Epithelial cell of prostate (primary cell): ENCODE data around the gene TANK.
A peak's percentile ranks its signal among the peaks of the same experiment; 100 is the strongest.
"Not testable (repeated sequence)": the region's sequence is repeated elsewhere in the genome, so short reads cannot be mapped to it uniquely, and the experiment has no call there.

Experiments
- DNase-seq: peaks from one replicate; pipeline ENCODE4 v3.0.0-alpha.2; 2011; ENCODE audit warnings: low read depth, low spot score
- H3K27ac ChIP-seq: fragments of 450-650 bp; 2 replicates; pipeline ENCODE4 v1.5.1; 2017; ENCODE audit warnings: mild to moderate bottlenecking

The TANK gene

DNA sequence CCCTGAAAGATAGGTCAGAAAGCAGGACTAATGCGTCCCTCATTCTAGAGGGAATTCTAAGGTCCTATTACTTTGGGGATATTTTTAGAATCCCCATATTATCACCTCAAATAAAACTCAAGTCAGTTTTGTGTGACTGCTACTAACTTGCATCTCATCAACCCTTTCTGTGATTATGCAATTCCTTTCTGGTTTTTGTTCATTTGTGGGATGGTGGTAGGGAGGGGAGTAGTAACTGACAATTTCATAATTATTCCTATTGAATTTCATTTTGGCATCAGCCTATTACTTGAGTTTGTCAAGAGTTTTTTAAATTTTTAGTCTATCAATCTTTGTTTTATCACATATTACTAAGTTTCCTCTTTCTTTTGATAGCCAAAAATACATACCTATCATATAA is 28.4 kb upstream of the TANK start:
- no peak for DNase-seq
- no peak overlapping the region for H3K27ac ChIP-seq

DNA sequence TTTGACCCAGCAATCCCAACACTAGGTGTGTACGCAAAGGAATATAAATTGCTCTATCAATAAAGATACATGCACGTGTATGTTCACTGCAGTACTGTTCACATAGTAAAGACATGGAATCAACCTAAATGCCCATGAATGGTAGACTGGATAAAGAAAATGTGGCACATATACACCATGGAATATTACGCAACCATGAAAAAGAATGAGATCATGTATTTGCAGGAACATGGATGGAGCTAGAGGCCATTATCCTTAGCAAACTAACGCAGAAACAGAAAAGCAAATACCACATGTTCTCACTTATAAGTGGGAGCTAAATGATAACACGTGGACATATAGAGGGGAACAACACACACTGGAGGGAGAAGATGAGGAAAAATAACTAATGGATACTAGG is 27.8 kb upstream of the TANK start:
- H3K27ac ChIP-seq, DNase-seq: not testable (repeated sequence)

DNA sequence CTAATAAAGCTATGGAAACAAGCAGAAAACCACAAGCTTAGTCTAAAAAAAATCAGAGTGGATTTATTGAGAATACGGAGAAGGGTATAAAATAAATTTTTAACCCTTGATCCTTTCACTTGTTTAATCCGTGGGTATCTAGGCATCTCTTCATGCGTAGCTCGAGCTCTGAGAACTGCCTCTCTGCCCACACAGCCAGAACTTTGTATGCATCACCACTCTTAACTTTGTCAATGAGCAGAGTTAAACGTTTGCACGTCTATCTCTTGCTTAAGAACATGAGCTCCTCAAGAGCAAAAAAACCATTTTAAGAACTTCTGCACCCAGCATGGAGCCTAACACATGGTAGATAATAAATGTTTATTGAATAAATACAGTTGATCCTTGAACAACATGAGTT is 26.9 kb upstream of the TANK start:
- DNase-seq = no peak
- no peak overlapping the region for H3K27ac ChIP-seq

DNA sequence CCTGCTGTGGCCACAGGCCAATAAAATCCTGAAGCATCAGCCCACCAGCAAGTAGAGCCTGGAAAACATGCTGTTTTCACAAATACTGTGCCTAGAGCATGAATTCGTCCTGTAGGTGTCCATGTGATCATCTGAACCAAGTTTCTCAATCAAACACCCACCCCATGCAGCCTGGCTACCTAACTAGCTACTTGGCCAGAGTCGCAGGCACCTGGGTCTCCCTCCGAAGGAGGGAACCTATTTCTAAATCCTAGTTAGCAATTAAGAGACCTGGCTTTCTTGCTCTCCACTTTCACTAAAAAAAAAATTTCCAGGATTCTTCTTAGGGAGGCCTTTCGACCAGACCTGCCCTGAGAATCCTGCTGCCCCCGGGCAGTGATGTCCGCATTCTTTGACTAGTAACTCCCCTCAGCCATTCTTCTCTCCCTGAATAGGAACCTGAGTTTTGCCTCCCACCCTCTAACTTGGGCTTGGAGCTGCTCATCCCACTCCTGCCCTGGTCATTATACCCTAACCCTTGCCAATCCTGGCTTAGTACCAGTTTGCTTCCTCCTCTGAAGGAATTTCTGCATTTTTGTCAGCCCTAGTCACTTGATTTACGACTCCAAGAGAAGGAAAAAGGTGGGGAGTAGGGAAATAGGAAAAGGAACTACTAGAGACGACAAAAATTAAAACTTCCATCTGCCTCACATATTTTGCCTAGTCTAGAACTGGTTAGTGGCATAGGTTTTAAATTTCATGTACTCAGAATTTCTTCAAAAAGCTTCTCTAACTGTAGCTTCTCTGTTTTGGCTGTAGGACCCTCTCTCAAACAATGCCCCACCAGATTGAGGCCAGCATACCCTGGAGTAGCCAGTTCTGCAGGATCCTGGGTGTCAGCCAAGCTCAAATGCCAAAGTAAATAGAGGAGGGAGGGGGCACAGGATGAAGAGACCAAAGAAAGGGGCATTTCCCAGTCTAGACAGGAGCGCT is 25.4 kb upstream of the TANK start:
- no peak for DNase-seq
- no peak overlapping the region for H3K27ac ChIP-seq

DNA sequence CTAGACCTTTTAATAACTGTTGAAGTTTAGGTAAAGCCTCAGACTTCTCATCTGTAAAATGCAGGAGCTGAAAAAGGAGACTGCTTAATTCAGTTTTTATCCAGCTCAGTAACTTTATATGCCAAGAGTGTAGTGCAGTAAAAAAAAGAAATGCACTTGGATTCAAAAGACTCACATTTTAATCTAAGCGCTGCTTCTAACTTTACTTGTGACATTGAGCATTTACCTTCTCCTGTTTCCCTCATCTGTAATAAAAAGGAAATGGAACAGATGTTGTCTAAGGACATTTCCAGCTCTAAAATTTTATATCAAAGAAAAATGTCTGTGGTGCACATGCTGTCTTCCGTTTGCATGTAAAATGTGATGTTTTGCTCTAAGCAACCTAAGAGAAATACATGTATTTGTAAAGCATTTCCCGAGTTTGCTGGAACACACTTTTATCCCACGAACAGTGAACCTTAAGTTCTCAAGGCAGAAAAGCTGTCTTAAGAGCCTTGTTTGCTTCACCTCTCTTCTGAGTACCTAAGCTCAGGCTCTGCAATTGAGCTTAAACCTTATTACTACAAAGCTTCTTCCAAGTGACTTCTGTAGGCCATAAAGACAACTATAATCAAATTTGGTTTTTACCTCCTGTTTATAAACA is 24.2 kb upstream of the TANK start:
- no peak for DNase-seq
- peak overlapping the region; percentile 8 for H3K27ac ChIP-seq

DNA sequence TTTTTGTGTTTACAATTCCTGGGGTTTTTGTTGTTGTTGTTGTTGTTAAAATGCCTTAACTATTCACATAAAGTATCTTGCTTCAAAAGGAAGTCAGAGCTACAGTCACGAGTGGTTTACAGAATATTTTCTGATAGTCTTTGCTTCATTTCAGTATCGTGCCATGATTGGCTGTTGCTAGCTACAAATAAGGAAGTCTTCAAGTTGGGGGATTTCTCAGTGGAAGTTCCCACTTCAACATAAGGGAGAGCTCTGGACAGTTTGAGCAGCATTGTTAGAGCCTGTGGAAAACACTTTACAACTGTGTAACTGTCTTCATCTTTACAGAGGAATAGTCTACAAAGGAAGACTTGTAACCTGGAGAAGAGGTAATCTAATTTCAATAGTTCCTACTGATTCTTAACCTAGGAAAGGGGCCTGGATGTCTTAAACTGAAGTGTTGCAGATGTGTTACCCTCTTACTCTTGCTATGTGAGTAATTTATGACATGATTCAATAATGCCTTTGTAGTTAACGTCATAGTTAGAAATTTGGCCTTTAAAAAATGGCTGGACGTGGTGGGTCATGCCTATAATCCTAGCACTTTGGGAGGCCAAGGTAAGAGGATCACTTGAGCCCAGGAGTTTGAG is 23.4 kb upstream of the TANK start:
- DNase-seq = no peak
- peak overlapping the region; percentile 8 for H3K27ac ChIP-seq

DNA sequence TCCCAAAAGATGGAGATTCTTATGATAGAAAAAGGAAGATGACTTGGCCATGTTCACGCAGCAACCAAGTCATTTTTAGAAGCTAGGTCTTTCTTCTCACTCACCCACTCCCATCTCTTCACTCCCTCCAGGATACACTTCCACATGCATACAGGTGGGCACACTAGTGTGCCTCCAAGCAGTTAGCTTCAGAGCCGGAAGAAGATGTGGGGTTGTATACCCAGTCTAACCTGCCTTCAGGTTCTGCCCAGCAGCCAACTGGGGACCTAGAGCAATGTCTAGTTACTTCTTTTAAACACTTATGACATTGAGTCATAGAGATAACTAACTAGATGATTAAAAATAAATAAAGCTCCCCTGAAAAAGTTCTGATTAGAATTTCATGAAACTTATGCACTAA is 21.8 kb upstream of the TANK start:
- no peak overlapping the region for H3K27ac ChIP-seq
- no peak for DNase-seq

DNA sequence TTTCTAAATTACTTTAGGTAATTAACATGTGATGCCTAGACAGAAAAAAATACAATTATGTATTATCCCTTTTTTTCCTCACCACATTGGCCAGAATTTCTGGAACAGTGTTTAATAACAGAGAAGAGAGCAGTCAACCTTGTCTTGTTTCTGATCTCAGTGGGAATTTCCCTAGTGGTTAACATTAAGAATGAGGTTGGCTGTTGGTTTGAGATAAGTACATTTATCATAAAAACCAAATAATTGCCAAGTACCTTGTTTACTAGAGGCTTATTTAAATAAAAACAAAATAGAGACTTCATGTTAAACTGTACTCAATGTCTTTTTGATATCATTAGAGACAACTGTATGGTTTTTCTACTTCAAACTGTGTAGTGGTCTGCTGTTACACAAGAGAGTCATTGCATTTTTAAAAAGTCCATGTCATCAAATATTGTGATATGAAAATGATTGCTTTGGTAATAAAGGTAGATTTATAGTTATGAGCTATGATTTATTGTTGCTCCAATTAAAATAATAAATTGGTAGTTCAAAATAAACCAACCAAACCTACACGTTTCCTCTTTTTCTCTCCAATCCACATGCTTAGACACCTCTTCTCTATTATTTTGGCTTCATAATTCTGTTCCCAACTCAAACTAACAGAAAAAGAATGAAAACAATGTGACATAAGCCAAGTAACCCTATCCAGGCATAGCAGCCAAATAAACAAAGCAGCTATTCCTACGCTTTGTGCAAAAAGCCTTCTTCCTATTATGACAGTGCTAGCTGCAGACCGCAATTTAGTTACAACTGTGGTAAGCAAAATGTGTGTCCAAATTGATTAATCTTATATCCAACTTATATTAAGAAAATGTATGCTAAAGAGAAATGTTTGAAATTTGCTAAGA is 20.9 kb upstream of the TANK start:
- no peak for DNase-seq
- H3K27ac ChIP-seq = no peak overlapping the region

DNA sequence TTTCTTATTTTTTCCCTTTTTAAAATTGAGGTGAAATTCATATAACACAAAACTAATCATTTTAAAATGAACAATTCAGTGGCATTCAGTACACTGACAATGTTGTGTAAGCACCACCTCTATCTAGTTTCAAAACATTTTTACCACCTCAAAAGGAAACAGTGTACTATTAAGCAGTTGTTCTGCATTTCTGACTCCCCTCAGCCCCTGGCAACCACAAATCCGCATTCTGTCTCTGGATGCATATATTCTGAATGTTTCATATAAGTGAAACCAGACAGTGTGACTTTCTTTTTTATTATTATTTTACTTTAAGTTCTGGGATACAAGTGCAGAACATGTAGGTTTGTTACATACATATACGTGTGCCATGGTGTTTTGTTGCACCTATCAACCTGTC is 19.2 kb upstream of the TANK start:
- H3K27ac ChIP-seq = no peak overlapping the region

DNA sequence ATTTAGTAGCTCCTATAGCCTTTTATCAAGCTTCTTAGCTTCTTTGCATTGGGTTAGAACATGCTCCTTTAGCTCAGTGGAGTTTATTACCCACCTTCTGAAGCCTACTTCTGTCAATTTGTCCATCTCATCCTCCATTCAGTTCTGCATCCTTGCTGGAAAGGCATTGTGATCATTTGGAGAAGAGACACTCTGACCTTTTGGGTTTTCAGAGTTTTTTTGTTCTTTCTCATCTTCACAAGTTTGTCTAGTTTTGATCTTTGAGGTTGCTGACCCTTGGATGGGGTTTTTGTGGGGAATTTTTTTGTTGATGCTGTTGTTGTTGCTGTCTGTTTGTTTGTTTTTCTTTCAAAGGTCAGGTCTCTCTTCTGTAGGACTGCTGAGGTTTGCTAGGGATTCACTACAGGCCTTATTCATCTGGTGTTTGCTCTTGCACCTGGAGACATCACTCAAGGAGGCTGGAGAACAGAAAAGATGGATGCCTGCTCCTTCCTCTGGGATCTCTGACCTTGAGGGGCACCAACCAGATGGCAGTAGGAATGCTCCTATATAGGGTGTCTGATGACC is 13.9 kb upstream of the TANK start:
- H3K27ac ChIP-seq = no peak overlapping the region
- DNase-seq = no peak

More for the DNA sequence above, 19.2 kb upstream of the TANK start:
- DNase-seq = no peak

DNA sequence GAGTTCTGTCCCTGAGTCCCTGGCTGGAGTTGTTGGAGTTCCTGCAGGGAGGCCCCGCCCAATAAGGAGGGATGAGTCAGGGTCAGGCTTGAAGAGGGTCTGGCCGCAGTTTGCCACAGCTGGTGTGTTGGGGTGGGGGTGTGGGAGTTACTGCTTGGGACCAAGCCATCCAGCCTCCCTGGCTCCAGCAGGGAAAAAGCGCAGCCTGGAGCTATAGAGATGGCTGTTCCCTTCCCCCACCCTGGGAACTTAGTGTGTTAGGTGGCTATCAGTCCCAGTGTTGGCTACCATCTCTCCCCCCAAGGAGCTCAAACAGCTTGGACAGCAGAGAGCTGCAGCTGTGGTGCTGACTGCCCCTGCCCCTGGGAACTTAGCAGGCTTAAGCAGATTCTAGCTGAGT is 13.2 kb upstream of the TANK start:
- no peak for DNase-seq
- no peak overlapping the region for H3K27ac ChIP-seq

DNA sequence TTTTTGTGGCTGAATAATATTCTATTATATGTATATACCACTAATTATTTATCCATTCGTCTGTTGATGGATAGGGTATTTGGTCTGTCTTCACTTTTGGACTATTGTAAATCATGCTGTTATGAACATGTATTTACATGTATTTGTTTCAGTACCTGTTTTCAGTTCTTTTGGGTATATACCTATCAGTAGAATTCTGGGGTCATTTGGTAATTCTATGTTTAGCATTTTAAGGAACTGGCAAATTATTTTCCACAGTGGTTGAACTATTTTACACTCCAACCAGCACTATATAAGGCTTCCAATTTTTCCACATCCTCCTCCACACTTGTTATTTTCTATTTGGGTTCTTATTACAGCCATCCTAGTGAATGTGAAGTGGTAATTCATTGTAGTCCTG is 12.4 kb upstream of the TANK start:
- no peak overlapping the region for H3K27ac ChIP-seq
- DNase-seq = no peak

DNA sequence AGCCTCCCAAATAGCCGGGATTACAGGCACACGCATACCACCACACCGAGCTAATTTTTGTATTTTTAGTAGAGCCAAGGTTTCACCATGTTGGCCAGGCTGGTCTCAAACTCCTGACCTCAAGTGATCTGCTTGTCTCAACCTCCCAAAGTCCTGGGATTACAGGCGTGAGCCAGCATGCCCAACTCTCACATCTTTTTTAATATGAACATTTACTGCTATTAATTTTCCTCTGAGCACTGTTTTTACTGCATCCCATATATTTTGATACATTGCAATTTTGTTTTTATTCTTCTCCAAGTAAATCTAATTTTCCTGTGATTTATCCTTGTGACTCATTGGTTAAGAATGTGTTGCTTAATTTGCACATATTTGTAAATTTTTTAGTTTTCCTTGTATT is 9.5 kb upstream of the TANK start:
- DNase-seq = no peak

DNA sequence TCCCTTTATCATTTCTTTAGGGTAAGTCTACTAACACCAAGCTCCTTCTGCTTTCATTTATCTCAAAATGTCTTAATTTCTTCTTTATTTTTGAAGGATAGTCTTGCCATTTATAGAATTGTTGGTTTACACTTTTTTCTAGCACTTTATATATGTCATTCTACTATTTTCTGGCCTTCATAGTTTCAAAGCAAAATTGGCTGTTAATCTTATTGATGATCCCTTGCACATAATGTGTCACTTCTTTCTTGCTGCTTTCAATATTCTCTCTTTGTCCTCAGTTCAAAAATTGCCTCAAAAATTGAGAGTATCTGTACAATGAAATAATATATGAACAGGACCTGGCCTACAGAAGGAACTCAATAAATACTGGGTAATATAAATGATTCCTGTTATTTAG is 7.9 kb upstream of the TANK start:
- H3K27ac ChIP-seq = no peak overlapping the region
- DNase-seq = no peak

More for the DNA sequence above, 9.5 kb upstream of the TANK start:
- H3K27ac ChIP-seq = no peak overlapping the region

DNA sequence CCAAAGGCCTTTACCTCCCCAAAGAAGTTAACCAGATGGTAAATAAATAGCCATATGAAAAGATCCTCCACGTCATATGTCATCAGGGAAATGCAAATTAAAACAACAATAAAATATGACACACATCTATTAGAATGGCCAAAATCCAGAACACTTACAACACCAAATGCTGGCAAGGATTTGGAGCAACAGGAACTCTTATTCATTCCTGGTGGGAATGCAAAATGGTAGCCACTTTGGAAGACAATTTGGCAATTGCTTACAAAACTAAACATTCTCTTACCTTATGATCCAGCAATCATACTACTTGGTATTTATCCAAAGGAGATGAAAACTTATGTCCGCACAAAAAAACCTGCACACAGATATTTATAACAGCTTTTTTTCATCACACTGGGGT is 1.3 kb upstream of the TANK start:
- no peak for DNase-seq

DNA sequence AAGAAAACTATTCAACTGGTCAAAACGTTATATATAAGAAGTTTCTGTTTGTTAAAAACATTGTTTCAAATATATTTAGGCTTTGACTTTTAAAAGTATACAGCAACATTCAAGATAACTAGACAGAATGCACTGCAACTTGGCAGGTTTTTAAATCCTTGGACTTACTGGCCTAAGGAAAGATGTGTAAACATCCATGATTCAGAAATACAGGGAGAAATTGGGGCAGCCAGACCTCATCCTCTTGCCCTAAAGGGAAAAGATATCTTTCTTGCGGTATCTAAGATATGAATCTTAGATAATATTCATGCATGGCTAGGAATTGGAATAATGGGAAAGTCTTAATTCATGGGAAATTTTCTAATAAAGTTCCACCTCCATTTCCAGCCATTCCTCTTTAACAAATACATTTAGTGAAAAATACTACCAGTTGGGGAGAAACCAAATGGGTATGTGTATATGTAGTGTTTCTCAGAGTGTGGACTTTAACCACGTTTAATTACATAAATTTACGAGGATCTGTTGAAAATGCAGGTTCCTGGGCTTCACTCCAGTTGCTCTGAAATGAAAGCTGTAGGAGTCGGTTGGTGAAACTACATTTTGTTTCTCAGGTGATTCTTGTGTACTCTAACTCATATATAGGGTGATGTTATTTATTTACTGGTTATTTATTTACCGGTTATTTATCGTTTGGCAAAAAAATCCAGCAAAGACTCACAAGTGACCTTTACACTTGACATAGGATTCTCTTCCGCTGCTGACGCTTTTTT is 587 bp upstream of the TANK start:
- DNase-seq = no peak
- peak overlapping the region; percentile 98 for H3K27ac ChIP-seq

More for the DNA sequence above, 1.3 kb upstream of the TANK start:
- H3K27ac ChIP-seq = no peak overlapping the region

DNA sequence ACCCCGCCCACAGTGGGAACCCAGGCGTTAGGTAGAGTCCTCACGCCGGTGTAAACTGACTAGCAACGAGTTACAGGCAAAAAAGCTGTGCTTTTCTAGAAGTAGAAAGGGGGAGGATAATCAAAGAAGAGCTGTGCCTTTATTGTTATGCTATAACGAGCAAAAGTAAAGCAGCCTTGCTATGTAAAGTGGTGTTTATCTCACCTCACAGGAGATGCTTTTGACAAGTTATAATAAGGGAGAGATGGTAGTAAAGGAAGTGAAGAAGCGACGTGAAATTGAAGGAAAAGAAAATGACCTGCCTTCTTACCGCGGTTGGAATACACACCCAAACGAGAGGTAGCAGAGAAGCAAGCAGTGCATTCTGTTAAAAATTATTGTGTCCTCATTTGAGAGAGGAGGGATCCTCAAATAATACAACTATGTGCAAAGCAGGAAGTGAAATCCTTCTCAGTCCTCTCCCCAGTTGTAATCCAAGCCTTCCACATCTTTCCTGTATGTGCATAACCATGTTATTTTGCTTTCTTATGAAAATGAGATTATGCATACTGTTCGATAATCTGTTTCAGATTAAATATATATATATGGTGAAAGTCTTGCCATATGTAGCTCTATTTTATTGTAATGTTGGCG is 962 bp downstream of the TANK start:
- peak overlapping the region; percentile 98 for H3K27ac ChIP-seq
- no peak for DNase-seq

DNA sequence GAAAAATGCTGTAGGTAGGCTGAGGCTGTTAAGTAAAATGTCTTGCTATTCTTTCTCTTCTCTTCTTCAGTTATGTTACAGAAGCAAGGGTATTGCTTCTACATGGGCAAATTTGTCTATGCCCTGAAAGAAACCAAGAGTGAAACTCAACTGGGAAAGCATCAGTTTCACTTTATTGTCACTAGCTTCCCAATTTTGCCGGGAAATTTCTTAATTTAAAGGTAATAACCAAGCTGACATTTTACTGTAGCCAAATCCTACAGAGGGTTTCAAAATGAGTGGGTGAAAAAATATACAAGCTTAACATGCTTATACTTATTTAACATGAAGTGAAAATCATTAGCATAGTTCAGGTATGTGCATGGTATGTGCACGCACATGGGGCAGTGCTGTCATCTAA is 3.2 kb downstream of the TANK start:
- no peak overlapping the region for H3K27ac ChIP-seq
- DNase-seq = no peak

DNA sequence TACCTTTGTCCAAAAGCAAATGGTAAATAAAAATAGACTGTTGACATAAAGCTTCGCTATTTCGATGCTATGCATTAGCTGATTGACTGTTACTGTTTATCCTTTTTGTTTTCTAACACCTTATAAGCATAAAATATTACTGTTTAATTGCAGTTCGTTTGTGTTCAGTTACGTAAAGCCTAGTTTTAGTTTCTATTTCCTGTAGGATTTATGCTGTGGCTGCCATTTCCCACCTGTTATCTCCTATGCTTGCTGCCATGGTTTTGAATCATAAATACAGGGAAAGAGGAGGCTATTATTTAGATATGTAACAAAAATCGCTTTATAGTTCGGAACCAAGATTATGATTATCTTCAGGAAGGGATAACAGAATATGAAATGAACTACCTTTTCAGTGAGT is 3.9 kb downstream of the TANK start:
- DNase-seq = no peak
- no peak overlapping the region for H3K27ac ChIP-seq
